Measurements from ENCODE around the gene PSD4.

The PSD4 gene

DNA sequence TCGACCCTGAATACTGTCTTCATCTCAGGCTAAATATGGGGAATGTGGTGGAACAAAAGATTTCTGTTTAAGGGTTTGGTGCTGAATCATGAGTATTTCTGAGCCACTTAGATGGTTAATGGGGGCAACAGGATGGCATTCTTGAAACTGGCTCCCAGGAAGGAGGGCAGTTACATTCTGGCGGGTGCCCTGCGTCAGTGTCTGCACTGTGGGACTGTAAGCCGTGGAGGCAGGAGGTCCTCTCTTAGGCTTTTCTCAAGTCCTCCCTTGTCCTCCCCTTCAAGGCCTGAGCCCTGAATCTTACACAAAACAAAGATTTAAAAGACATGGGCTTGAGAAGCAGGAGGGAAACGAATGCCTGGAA, 45.7 kb downstream of the PSD4 start:
- no peak overlapping the region for H3K4me3 ChIP-seq (replicated peaks; ENCODE audit: insufficient read depth, low read length)
- no peak for DNase-seq (ENCODE audit: low read depth in 1 of 2, low spot score in 1 of 2)

DNA sequence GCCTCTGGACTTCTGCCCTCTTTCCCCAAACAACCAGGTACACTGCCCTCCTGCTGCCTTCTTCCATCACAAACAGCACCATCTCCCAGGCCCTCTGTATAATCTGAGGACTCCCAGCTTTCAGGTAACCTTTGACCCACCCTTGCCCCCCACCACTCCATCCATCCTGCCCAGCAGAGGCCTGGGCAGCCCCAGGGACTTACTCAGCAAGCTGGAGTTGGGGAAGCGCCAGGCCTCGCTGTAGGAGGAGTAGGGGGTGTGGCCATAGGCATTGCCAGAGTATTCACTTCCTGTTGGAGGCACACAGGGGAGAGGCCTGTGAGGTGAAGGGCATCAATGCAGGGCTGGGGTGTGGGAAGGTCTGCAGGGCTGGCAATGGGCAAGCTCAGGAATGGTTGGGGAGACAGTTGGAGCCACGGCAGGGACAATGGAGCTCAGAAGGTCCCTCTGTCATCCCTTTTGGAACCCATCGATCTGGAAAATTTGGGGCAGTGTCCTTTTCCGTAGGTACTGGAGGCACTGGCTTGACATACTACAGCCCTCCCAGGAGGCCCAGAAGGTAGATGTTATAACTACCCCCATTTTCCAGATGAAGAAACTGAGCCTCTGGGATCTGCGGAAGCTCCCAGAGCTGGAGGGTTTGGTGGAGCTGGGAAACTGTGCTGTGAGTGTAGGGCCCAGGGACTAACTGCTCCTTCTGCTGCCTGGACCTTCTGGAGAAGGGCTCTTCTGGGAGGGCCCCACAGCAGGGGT, 46.3 kb downstream of the PSD4 start:
- peak in 1 of 2 experiments; percentile 81 for DNase-seq (ENCODE audit: low read depth in 1 of 2, low spot score in 1 of 2)
- TF ChIP-seq SPI1 (IDR thresholded peaks at IDR 0.05; ENCODE audit: borderline replicate concordance, low read depth), result peak; percentile 48; the same call in 1 of the 2 replicates
- no peak for TF ChIP-seq GABPA (IDR thresholded peaks at IDR 0.05; ENCODE audit: low read depth)
- H3K27ac ChIP-seq (replicated peaks), result peak overlapping the region; percentile 32; the same call in 1 of the 2 replicates
- H3K4me3 ChIP-seq (replicated peaks; ENCODE audit: insufficient read depth, low read length), result no peak overlapping the region
- H3K27me3 ChIP-seq (ENCODE audit: insufficient read depth, poor library complexity, severe bottlenecking), result no peaks in the 10 kb centered on the region

More for the DNA sequence above, 45.7 kb downstream of the PSD4 start:
- Histone ChIP-seq H3K27me3 (ENCODE audit: insufficient read depth, poor library complexity, severe bottlenecking) (no peaks in the 10 kb centered on the region), H3K27ac (replicated peaks) (peak overlapping the region; percentile 32; the same call in 1 of the 2 replicates)
- TF ChIP-seq POLR2AphosphoS5 (IDR thresholded peaks at IDR 0.05; ENCODE audit: low read depth) (no peak), GABPA (IDR thresholded peaks at IDR 0.05; ENCODE audit: low read depth) (no peak), SPI1 (IDR thresholded peaks at IDR 0.05; ENCODE audit: borderline replicate concordance, low read depth) (no peak)
- TF ChIP-seq, protein P1, sequence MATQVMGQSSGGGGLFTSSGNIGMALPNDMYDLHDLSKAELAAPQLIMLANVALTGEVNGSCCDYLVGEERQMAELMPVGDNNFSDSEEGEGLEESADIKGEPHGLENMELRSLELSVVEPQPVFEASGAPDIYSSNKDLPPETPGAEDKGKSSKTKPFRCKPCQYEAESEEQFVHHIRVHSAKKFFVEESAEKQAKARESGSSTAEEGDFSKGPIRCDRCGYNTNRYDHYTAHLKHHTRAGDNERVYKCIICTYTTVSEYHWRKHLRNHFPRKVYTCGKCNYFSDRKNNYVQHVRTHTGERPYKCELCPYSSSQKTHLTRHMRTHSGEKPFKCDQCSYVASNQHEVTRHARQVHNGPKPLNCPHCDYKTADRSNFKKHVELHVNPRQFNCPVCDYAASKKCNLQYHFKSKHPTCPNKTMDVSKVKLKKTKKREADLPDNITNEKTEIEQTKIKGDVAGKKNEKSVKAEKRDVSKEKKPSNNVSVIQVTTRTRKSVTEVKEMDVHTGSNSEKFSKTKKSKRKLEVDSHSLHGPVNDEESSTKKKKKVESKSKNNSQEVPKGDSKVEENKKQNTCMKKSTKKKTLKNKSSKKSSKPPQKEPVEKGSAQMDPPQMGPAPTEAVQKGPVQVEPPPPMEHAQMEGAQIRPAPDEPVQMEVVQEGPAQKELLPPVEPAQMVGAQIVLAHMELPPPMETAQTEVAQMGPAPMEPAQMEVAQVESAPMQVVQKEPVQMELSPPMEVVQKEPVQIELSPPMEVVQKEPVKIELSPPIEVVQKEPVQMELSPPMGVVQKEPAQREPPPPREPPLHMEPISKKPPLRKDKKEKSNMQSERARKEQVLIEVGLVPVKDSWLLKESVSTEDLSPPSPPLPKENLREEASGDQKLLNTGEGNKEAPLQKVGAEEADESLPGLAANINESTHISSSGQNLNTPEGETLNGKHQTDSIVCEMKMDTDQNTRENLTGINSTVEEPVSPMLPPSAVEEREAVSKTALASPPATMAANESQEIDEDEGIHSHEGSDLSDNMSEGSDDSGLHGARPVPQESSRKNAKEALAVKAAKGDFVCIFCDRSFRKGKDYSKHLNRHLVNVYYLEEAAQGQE (IDR thresholded peaks at IDR 0.05; ENCODE audit: insufficient replicate concordance, low read depth), result no peak
- TF ChIP-seq, protein P2, sequence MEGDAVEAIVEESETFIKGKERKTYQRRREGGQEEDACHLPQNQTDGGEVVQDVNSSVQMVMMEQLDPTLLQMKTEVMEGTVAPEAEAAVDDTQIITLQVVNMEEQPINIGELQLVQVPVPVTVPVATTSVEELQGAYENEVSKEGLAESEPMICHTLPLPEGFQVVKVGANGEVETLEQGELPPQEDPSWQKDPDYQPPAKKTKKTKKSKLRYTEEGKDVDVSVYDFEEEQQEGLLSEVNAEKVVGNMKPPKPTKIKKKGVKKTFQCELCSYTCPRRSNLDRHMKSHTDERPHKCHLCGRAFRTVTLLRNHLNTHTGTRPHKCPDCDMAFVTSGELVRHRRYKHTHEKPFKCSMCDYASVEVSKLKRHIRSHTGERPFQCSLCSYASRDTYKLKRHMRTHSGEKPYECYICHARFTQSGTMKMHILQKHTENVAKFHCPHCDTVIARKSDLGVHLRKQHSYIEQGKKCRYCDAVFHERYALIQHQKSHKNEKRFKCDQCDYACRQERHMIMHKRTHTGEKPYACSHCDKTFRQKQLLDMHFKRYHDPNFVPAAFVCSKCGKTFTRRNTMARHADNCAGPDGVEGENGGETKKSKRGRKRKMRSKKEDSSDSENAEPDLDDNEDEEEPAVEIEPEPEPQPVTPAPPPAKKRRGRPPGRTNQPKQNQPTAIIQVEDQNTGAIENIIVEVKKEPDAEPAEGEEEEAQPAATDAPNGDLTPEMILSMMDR (IDR thresholded peaks at IDR 0.05; ENCODE audit: insufficient read depth, low read length), result no peak

DNA sequence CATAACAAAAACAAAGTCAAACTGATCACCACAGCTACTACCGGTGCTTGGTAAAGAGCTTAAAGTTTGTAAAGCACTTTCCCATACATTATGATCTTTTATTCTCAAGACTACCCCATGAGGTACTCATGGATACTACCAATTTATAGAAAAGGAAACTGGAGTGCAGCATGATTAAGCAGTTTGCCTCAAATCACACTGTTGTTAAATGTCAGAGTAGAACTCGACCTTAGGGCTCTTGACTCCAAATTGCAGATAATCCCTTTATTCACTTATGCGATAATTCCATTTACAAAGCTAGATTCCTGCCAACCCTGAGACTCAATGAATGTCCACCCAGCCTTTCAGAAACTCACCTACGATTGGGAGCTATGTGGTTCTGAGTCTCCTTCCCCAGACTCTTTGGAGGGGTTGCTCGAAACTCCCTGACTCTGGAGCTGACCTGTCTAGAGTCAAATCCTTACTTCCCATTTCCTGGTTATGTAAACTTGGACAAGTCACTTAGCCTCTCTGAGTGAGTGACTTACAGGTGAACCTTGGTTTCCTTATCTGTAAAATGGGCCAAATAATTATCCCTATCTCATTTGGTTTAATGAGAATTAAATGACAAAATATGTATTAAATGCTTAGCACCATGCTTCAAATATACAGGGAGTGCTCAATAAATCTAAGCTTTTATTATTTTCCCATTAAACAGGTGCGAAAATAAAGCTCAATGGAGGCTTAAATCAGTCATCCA, 47.4 kb downstream of the PSD4 start:
- Histone ChIP-seq H3K27me3 (ENCODE audit: insufficient read depth, poor library complexity, severe bottlenecking) (no peaks in the 10 kb centered on the region), H3K4me3 (replicated peaks; ENCODE audit: insufficient read depth, low read length) (no peak overlapping the region), H3K27ac (replicated peaks) (no peak overlapping the region)
- TF ChIP-seq GABPA (IDR thresholded peaks at IDR 0.05; ENCODE audit: low read depth) (no peak), POLR2AphosphoS5 (IDR thresholded peaks at IDR 0.05; ENCODE audit: low read depth) (no peak), SPI1 (IDR thresholded peaks at IDR 0.05; ENCODE audit: borderline replicate concordance, low read depth) (no peak)
- TF ChIP-seq, protein P2 (IDR thresholded peaks at IDR 0.05; ENCODE audit: insufficient read depth, low read length), result no peak
- TF ChIP-seq, protein P1 (IDR thresholded peaks at IDR 0.05; ENCODE audit: insufficient replicate concordance, low read depth), result no peak
- DNase-seq (ENCODE audit: low read depth in 1 of 2, low spot score in 1 of 2), result no peak

DNA sequence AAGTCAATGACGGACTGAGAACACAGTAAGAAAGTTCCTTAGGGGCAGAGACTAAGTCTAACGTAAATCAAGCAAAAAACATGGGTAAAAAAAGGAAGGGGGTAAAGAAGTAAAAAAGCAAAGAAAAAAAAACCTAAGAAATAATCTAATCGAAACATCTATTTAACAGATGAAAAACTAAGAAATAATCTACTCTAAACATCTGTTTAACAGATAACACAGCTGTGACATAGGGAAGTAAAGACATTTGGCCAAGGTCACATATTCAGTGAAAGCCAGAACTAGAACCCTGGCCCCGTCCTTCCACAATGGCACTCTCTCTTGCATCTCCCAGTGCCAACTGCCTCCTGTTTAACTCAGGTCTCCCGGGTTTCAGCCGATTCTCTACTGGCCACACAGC, 48.1 kb downstream of the PSD4 start:
- Histone ChIP-seq H3K27ac (replicated peaks) (no peak overlapping the region), H3K27me3 (ENCODE audit: insufficient read depth, poor library complexity, severe bottlenecking) (no peaks in the 10 kb centered on the region), H3K4me3 (replicated peaks; ENCODE audit: insufficient read depth, low read length) (no peak overlapping the region)
- TF ChIP-seq SPI1 (IDR thresholded peaks at IDR 0.05; ENCODE audit: borderline replicate concordance, low read depth) (no peak), POLR2AphosphoS5 (IDR thresholded peaks at IDR 0.05; ENCODE audit: low read depth) (no peak), GABPA (IDR thresholded peaks at IDR 0.05; ENCODE audit: low read depth) (no peak)
- TF ChIP-seq, protein P1 (IDR thresholded peaks at IDR 0.05; ENCODE audit: insufficient replicate concordance, low read depth), result no peak
- TF ChIP-seq, protein P2 (IDR thresholded peaks at IDR 0.05; ENCODE audit: insufficient read depth, low read length), result no peak
- no peak for DNase-seq (ENCODE audit: low read depth in 1 of 2, low spot score in 1 of 2)
